Measurements from ENCODE around the gene GLI3.

Gene GLI3

DNA sequence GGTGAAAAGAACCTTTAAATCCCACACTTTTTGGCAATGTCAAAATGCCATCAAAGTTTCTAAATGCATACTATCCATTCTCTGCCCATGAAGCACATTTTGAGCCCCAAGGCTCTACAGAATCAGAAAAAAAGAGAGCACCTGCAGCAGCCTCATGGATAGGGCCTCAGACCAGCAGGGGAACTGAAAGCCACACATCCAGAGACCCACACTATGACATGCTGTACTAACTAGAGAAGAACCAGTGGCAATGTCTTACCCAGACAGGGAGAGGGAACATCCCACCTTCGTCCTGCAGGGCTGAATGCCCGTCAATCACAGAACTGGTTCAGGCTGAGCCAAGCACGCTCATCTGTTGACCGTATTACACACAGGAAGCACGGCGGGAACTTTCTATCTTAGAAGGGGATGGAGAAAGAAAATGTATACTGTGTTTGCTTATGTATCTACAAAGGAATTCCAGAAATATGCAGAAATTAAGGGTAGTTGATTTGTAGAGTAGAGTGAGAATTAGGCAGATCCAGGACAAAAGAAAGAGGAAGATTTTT lies 237.2 kb downstream of the GLI3 start:
- no peak for DNase-seq (ENCODE audit: low read depth)

DNA sequence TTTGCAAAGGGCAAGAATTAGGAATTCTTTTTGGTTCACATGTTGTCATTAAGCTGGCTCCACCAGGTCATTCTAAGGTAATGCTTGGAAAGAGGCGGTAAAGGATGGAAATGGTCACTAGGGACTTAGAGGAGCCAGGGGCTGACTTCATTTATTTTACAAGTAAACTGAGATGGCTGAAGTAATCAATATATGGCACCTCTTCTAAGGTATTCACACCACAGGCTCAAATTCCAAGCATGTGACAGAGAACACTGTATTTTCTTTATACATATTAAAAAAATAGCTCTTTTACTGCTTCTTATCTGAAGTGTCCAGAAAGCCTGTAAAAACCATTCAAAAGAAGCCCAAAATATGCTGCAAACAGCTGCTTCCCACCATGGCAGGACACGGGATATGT lies 239.0 kb downstream of the GLI3 start:
- DNase-seq (ENCODE audit: low read depth): no peak

DNA sequence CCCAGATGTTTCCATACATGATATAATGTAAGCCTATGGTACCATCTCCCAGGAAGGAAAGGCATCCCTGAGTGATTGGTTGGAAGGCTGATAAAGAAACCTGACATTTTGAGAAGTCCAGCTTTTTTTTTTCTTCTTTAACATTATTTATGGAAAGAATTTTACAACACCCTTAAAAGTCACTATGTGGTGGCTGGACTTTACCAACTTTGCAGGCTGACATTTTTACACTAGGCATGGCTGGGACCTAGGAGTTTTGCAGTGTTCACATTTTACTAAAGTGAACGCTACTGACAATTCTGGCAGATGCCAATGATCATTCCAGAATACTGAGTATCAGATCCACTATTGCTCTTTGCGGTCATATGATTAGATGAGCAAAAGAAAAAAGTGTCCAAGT lies 239.9 kb downstream of the GLI3 start:
- DNase-seq (ENCODE audit: low read depth): no peak

- DNase-seq (ENCODE audit: low read depth): peak; percentile 62
Measured at GRCh38 chr7:41996381-41997035, 240.5 kb downstream of the GLI3 start.

DNA sequence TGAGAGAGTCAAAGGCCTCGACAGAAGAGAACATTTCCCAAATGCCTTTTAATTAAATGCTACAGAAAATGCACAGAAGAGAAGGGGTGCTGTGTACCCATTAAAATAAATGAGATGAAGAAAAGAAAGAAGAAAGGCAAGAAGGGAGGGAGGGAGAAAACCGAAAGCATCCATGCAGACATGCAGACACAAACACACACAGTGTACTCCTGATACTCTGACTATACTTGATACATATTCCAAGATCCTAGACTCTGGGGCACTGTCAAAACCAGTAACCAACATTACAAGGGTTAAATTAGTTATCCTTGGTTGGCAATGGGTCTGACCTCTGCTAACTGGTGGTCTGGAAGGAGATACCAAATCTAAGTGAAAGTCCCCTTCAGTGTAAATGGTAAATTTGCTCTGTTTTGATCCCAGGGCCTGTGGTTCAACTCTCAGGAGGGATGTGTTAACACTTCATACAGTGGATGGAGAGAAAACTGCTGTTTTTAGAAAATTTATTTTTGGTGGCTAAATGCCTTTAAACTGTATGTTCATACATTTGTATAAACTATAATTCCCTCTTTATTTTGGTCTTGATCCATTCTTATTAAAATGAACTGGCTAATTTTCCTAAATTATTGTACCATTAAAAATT lies 241.3 kb downstream of the GLI3 start:
- no peak for DNase-seq (ENCODE audit: low read depth)

DNA sequence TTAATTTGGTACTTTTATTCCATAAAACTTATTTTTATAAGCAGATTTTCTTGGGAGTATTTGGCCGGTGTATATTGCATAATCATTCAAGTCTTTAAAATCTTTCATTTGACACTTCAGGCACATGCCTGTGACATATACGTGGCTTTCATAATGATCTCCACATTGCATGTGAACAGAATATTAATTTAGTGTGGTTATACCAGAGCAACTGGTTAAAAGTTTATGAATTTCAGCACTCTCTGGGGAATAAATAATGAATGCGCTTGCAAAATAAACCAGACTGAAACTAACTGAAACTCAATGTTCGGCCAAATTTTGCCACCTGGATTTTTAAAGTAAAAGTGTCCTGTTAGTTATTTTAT lies 242.3 kb downstream of the GLI3 start:
- DNase-seq (ENCODE audit: low read depth): no peak

- no peak for DNase-seq (ENCODE audit: low read depth)
Measured at GRCh38 chr7:41994036-41994745, 242.8 kb downstream of the GLI3 start.

DNA sequence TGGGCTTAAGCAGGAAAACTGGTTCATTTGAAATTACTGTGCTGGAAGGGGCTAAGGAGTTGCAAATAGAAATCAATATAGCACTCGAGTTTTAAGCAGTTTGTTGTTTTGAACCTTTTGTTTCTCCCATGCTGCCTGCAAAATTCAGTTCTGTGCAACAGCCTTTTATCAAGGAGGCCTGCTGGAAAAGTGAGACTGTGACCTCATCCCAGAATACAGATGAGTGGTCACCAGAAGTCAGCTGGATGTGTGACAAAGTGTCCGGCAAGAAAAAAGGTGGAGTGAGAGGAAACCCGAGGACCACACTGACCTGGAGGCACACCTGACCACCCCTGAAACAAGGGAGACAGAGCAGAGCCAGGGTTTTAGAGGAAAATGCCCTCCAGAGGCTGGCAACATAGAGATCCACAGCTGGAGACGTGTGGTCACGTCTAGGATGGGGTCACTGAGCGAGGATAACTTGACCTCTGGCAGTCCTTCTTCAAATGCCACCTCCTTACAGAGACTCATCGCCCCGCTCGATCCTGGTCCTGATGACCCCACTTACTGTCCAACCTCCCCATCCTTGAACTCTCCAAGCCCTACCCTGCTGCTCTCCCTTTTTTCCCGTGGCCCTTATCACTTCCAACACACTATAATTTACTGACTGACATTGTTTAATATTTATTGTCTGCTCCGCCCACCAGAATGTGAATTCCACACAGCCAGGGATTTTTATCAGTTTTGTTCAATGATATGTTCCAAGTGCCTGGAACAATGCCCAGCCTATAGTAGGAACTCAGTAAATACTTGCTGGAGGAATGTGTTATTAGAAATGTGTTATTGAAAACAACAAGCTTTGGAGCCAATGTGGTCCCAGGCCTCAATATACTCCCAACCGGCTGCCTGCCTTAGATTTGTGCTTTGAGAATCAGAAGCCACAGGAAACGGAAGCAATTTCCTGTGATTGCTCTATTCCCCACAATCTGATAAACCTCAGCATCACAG lies 243.8 kb downstream of the GLI3 start:
- DNase-seq (ENCODE audit: low read depth): peak; percentile 15

DNA sequence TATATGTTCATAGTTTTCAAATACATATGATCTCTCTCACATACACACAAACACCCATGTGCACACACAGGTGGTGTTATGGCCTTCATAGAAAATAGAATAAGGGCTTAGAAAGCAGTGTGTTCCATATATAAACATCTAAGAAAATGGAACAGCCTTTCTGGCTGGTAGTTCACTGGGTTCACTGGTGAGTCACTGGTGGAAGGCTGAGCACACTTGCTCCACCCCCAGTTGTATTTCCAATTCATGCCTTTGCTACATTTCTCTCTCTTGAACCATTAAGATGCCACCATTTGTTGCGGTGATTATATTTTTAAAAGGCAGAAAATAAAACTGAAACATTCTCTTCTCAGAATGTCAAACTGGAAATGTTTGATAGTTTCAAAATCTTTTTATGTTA lies 252.1 kb downstream of the GLI3 start:
- DNase-seq (ENCODE audit: low read depth): peak; percentile 63

GRCh38 chr7:41981046-41982040 lies 255.7 kb downstream of the GLI3 start:
- DNase-seq (ENCODE audit: low read depth): no peak

DNA sequence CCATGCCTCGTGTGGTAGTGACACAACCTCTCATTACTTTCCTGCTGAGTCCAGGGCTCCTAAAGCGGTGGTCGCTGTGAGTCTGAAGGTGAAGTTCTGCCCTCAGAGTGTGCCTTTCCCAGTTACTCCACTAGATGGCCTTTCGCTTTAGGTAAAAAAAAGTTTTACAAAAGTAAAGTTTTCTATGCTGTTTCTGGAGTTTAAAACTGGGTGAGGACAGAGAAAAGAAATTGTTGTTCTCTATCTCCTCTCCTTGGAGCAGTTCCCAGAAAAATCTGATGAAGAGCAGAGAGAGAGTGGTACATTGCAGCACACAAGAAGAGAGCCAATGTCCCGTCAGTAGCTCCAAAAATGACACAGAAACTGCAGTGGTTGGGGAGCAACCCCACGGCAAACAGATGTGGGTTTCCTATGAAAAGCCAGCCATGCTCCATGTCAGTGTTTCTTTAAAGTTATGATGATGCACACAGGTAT lies 257.1 kb downstream of the GLI3 start:
- peak; percentile 63 for DNase-seq (ENCODE audit: low read depth)

GRCh38 chr7:41978858-41979257 lies 258.2 kb downstream of the GLI3 start:
- no peak for DNase-seq (ENCODE audit: low read depth)

- DNase-seq (ENCODE audit: low read depth): no peak
Measured at GRCh38 chr7:41977661-41978060, 259.3 kb downstream of the GLI3 start.

GRCh38 chr7:41977151-41977651 lies 259.8 kb downstream of the GLI3 start:
- DNase-seq (ENCODE audit: low read depth): peak; percentile 71

DNA sequence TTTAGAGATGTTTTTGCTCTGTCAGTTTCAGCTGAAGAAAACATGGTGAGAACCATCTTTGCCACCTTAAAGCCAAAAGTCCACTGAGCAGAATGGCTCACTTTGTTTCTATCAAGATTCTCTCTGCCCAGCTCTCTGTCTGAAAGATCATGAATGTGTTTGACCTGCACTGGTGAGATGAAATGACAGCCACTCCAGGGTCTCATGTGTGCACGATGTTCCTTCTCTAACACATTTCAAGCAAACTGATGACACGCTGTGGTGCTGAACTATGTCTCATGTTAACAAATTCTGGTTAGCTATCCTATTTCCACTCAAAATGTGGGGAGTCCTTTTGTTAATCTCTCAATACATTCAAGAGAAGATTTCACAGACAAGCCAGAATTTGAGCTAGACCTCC lies 260.6 kb downstream of the GLI3 start:
- no peak for DNase-seq (ENCODE audit: low read depth)

DNA sequence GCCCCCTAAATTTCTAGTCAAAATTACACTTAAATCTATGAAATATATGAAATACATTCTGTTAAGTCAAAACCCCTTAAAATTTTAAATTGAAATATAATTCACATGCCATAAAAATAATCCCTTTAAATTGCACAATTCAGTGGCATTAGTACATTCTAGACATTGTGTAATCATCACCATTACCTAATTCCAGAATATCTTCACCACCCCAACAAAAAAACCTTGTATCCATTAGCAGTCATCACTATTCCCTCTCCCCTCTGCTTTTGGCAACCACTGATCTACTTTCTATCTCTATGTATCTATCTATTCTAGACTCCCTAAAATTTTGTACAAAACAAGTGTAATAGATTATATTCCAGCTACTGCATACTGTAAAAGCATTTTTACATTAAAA lies 261.2 kb downstream of the GLI3 start:
- DNase-seq (ENCODE audit: low read depth): no peak

GRCh38 chr7:41974870-41975557 lies 262.0 kb downstream of the GLI3 start:
- no peak for DNase-seq (ENCODE audit: low read depth)

GRCh38 chr7:41973202-41973730 lies 263.7 kb downstream of the GLI3 start:
- DNase-seq (ENCODE audit: low read depth): no peak

DNA sequence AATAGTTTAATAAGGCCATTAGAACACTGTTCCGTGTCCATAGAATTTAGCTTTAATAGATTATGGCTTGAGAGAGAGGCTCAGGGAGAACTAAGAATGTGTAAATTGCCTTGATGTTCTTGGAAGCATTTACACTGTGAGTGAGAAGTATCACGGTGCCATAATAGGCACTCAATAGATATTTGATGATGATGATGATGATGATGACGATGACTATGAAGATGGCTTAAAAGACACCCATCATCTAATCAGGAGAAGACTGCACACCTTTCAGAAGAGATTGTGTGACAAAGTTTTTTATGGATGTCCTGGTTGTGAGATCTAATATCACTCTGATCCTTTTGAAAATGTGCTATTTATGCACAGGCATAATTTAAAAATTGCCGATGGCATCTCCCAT lies 264.2 kb downstream of the GLI3 start:
- no peak for DNase-seq (ENCODE audit: low read depth)

- no peak for DNase-seq (ENCODE audit: low read depth)
Measured at GRCh38 chr7:41972270-41972669, 264.7 kb downstream of the GLI3 start.

Measured in ELR (cell line).